Tibial nerve (tissue), 3 donors: Measurements from ENCODE around the gene LHX2.

ENCODE experiments used
- POLR2A ChIP-seq, 2 donors: fragments of 450-650 bp; IDR thresholded peaks; one replicate each; pipeline ENCODE4 v1.6.1; 2017; ENCODE audit warnings: antibody characterized with exemption in 2 of 2, mild to moderate bottlenecking in 2 of 2, moderate library complexity in 2 of 2
- TF ChIP-seq, protein P1 (sequence below), 5 experiments: fragments of 200-600 bp in 3 of 5; fragments of 450-650 bp in 2 of 5; sonication (generic) in 3 of 5; IDR thresholded peaks; one replicate each; pipeline ENCODE4 v1.5.1; 2016 to 2019; ENCODE audit warnings: antibody characterized with exemption in 5 of 5, mild to moderate bottlenecking in 3 of 5, moderate library complexity in 2 of 5

GRCh38 chr9:124000161-124000783, 11.3 kb upstream of the LHX2 start:
- no peak for TF ChIP-seq POLR2A (IDR thresholded peaks at IDR 0.05)
- TF ChIP-seq, protein P1, sequence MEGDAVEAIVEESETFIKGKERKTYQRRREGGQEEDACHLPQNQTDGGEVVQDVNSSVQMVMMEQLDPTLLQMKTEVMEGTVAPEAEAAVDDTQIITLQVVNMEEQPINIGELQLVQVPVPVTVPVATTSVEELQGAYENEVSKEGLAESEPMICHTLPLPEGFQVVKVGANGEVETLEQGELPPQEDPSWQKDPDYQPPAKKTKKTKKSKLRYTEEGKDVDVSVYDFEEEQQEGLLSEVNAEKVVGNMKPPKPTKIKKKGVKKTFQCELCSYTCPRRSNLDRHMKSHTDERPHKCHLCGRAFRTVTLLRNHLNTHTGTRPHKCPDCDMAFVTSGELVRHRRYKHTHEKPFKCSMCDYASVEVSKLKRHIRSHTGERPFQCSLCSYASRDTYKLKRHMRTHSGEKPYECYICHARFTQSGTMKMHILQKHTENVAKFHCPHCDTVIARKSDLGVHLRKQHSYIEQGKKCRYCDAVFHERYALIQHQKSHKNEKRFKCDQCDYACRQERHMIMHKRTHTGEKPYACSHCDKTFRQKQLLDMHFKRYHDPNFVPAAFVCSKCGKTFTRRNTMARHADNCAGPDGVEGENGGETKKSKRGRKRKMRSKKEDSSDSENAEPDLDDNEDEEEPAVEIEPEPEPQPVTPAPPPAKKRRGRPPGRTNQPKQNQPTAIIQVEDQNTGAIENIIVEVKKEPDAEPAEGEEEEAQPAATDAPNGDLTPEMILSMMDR (IDR thresholded peaks at IDR 0.05), result no peak
